NCI-H2227 treated with DMSO at 0.1 percent for 48 hours (cell line): Measurements from ENCODE around the gene B3GALT2.

Experiments
- DNase-seq: peaks from one replicate; lab custom pipeline; 2025; lab: John Stamatoyannopoulos, UW

B3GALT2 gene

GRCh38 chr1:193181985-193182384 lies 4.4 kb downstream of the B3GALT2 start:
- no peak for DNase-seq

- DNase-seq, result no peak
Measured at GRCh38 chr1:193181536-193181935, 4.9 kb downstream of the B3GALT2 start.

- DNase-seq, result no peak
Measured at GRCh38 chr1:193179094-193179493, 7.3 kb downstream of the B3GALT2 start.

GRCh38 chr1:193176788-193177187 lies 9.6 kb downstream of the B3GALT2 start:
- DNase-seq, result no peak

- DNase-seq, result no peak
Measured at GRCh38 chr1:193176113-193176512, 10.3 kb downstream of the B3GALT2 start.

GRCh38 chr1:193157360-193157759 lies 29.1 kb downstream of the B3GALT2 start:
- no peak for DNase-seq

- no peak for DNase-seq
Measured at GRCh38 chr1:193156822-193157142, 29.6 kb downstream of the B3GALT2 start.

- DNase-seq, result no peak
Measured at GRCh38 chr1:193156117-193156821, 30.1 kb downstream of the B3GALT2 start.

GRCh38 chr1:193144999-193145398 lies 41.4 kb downstream of the B3GALT2 start:
- DNase-seq, result no peak

- DNase-seq, result no peak
Measured at GRCh38 chr1:193144361-193144938, 42.0 kb downstream of the B3GALT2 start.

- DNase-seq, result no peak
Measured at GRCh38 chr1:193143285-193143684, 43.1 kb downstream of the B3GALT2 start.

- no peak for DNase-seq
Measured at GRCh38 chr1:193142409-193142808, 44.0 kb downstream of the B3GALT2 start.

GRCh38 chr1:193141804-193142203 lies 44.6 kb downstream of the B3GALT2 start:
- DNase-seq, result no peak

- DNase-seq, result no peak
Measured at GRCh38 chr1:193140254-193140653, 46.2 kb downstream of the B3GALT2 start.

GRCh38 chr1:193131266-193131860 lies 55.0 kb downstream of the B3GALT2 start:
- DNase-seq, result no peak
